Hepatocyte (in vitro differentiated cells): ENCODE data around the gene PHYKPL.
"Not testable (repeated sequence)": the region's sequence is repeated elsewhere in the genome, so short reads cannot be mapped to it uniquely, and the experiment has no call there.

ENCODE experiments used
- CTCF ChIP-seq: fragments of 200-600 bp; sonication (generic); IDR thresholded peaks from 2 replicates; pipeline ENCODE4 v1.5.1; 2016; ENCODE audit warnings: antibody characterized with exemption, mild to moderate bottlenecking; ENCODE audit not compliant: poor library complexity
- EZH2 ChIP-seq: fragments of 200-600 bp; sonication (generic); IDR thresholded peaks from 2 replicates; pipeline ENCODE4 v1.6.1; 2016; ENCODE audit warnings: antibody characterized with exemption, mild to moderate bottlenecking, borderline replicate concordance
- EZH2phosphoT487 ChIP-seq: fragments of 200-600 bp; sonication (generic); IDR thresholded peaks from one replicate; pipeline ENCODE4 v1.6.1; 2018; ENCODE audit warnings: antibody characterized with exemption, mild to moderate bottlenecking, low read depth, moderate library complexity; ENCODE audit not compliant: unreplicated experiment, severe bottlenecking

GRCh38 chr5:178239626-178240301, 7.2 kb upstream of the PHYKPL start:
- TF ChIP-seq CTCF, EZH2, EZH2phosphoT487: not testable (repeated sequence)
